ENCODE data around the gene BRCC3.

- TF ChIP-seq CTCF (IDR thresholded peaks at IDR 0.05; ENCODE audit: poor library complexity, severe bottlenecking) (no peak), REST (IDR thresholded peaks at IDR 0.05; ENCODE audit: borderline replicate concordance) (no peak), EZH2 (IDR thresholded peaks at IDR 0.05; ENCODE audit: borderline replicate concordance, insufficient read depth, low read length, poor library complexity, severe bottlenecking) (no peak), POLR2AphosphoS5 (IDR thresholded peaks at IDR 0.05) (no peak), SMC3 (conservative IDR thresholded peaks at IDR 0.05; ENCODE audit: poor library complexity) (no peak)
These were observed 479 bp downstream of the BRCC3 start for GRCh38 chrX:155071694-155072280.
